SK-N-SH (cell line): Measurements from ENCODE around the gene NOD1.

Experiments
- CHD2 ChIP-seq: fragments of 150-350 bp; IDR thresholded peaks from 2 replicates; pipeline ENCODE4 v1.6.1; 2018; ENCODE audit warnings: low read length; ENCODE audit not compliant: partially characterized antibody
- CTCF ChIP-seq: fragments of 200-600 bp; sonication (generic); IDR thresholded peaks from 2 replicates; pipeline ENCODE4 v1.6.1; 2017; ENCODE audit warnings: antibody characterized with exemption, mild to moderate bottlenecking, moderate library complexity
- JUND ChIP-seq: IDR thresholded peaks from 2 replicates; pipeline ENCODE4 v1.4.0; 2012
- NFIC ChIP-seq: IDR thresholded peaks from 2 replicates; pipeline ENCODE4 v1.4.0; 2012; ENCODE audit warnings: borderline replicate concordance
- TAF1 ChIP-seq: IDR thresholded peaks from 2 replicates; pipeline ENCODE4 v1.6.1; 2012; ENCODE audit warnings: low read depth, mild to moderate bottlenecking, low read length, moderate library complexity, borderline replicate concordance
- TF ChIP-seq, protein P1 (sequence below): IDR thresholded peaks from 2 replicates; pipeline ENCODE4 v1.4.0; 2012; ENCODE audit warnings: low read depth

GRCh38 chr7:30522159-30522558 lies 43.6 kb upstream of the NOD1 start:
- TF ChIP-seq CTCF (no peak), CHD2 (no peak), JUND (no peak), NFIC (no peak), TAF1 (no peak)
- TF ChIP-seq, protein P1, sequence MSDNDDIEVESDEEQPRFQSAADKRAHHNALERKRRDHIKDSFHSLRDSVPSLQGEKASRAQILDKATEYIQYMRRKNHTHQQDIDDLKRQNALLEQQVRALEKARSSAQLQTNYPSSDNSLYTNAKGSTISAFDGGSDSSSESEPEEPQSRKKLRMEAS: no peak
